Choroid plexus epithelial cell (primary cell): Measurements from ENCODE around the gene TPD52L1.
"Not testable (repeated sequence)": the region's sequence is repeated elsewhere in the genome, so short reads cannot be mapped to it uniquely, and the experiment has no call there.

Experiments
- DNase-seq: peaks from one replicate; pipeline ENCODE4 v3.0.0-alpha.2; 2010; ENCODE audit warnings: low read depth
- H3K4me3 ChIP-seq: 2 replicates; pipeline ENCODE4 v1.5.1; 2011; ENCODE audit warnings: low read depth, mild to moderate bottlenecking, control low read depth, low read length, moderate library complexity
- CTCF ChIP-seq: conservative IDR thresholded peaks from 2 replicates; pipeline ENCODE4 v1.5.1; 2011; ENCODE audit warnings: low read depth, mild to moderate bottlenecking, control low read depth, inconsistent platforms, low read length, moderate library complexity

TPD52L1 gene

GRCh38 chr6:125271486-125272159, 118.0 kb downstream of the TPD52L1 start:
- no peak overlapping the region for H3K4me3 ChIP-seq
- no peak for TF ChIP-seq CTCF
- no peak for DNase-seq

- TF ChIP-seq CTCF = no peak
- H3K4me3 ChIP-seq = no peak overlapping the region
- DNase-seq = no peak
These were observed 119.7 kb downstream of the TPD52L1 start for GRCh38 chr6:125273251-125273650.

GRCh38 chr6:125273965-125274364, 120.4 kb downstream of the TPD52L1 start:
- DNase-seq = peak; percentile 70

GRCh38 chr6:125274935-125275334, 121.4 kb downstream of the TPD52L1 start:
- no peak for DNase-seq
- no peak for TF ChIP-seq CTCF
- H3K4me3 ChIP-seq = no peak overlapping the region

More at GRCh38 chr6:125273965-125274364, 120.4 kb downstream of the TPD52L1 start:
- no peak overlapping the region for H3K4me3 ChIP-seq
- TF ChIP-seq CTCF = no peak

- TF ChIP-seq CTCF = no peak
- no peak for DNase-seq
- H3K4me3 ChIP-seq = no peak overlapping the region
These were observed 122.2 kb downstream of the TPD52L1 start for GRCh38 chr6:125275779-125276178.

- no peak for TF ChIP-seq CTCF
- no peak for DNase-seq
- no peak overlapping the region for H3K4me3 ChIP-seq
These were observed 124.3 kb downstream of the TPD52L1 start for GRCh38 chr6:125277838-125278237.

GRCh38 chr6:125279961-125280360, 126.4 kb downstream of the TPD52L1 start:
- no peak for DNase-seq
- H3K4me3 ChIP-seq = no peak overlapping the region
- TF ChIP-seq CTCF = no peak

- not testable (repeated sequence) for H3K4me3 ChIP-seq, DNase-seq
These were observed 126.9 kb downstream of the TPD52L1 start for GRCh38 chr6:125280370-125281035.

- not testable (repeated sequence) for H3K4me3 ChIP-seq, DNase-seq
These were observed 128.9 kb downstream of the TPD52L1 start for GRCh38 chr6:125282470-125282869.
